COLO829 (cell line): Measurements from ENCODE around the gene COQ9.
A peak's percentile ranks its signal among the peaks of the same experiment; 100 is the strongest.
"Not testable (repeated sequence)": the region's sequence is repeated elsewhere in the genome, so short reads cannot be mapped to it uniquely, and the experiment has no call there.

Experiments
- DNase-seq: peaks from one replicate; pipeline ENCODE4 v3.0.0; 2012; ENCODE audit warnings: low spot score

COQ9 gene

DNA sequence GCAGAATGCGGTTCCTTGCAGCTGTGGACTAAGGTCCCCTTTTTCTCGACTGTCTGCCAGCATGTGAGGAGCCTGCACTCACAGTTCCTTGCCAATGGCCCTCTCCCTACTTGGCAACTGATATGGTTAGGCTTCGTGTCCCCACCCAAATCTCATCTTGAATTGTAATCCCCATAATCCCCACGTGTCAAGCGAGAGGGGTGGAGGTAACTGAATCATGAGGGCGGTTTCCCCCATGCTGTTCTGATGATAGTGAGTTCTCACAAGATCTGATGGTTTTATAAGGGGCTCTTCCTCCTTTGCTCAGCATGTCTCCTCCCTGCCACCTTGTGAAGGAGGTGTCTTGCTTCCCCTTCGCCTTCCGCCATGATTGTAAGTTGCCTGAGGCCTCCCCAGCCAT lies 20.0 kb upstream of the COQ9 start:
- DNase-seq = no peak

DNA sequence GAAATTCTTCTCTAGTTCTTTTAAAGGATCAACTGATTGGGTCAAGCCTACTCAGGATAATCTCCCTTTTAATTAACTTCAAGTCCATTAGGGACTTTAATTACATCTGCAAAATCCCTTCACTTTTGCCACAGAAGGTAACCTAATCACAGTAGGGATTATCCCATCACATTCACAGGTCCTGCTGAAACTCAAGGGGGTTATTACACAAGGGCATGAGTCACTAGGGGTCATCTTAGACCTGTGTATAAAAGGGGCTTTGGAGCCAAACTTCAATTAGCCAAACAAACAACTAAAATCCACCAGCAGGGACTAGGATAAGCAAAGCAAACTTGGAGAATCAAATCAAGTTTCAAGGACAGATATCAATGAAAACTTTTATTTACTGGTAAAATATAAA lies 19.5 kb upstream of the COQ9 start:
- DNase-seq = no peak

- no peak for DNase-seq
These were observed 16.3 kb upstream of the COQ9 start for GRCh38 chr16:57430955-57431354.

DNA sequence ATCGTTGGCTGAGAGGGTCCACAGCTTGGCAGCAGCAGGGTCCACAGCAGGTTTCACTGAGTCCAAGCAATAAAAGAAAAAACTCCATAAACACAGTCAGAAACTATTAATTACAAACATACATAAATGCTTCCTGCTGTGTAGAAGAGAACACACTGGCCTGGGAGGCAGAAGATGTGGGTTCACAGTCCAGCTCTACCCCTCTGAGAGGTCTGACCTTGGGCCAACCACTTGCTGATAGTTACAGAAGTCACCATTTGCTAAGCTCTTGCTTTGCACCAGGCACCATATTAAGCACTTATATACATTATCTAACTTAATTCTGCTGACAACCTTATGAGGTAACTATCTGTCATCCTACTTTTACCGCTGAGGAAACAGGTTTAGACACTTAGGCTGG lies 14.8 kb upstream of the COQ9 start:
- DNase-seq = no peak

GRCh38 chr16:57432989-57433388 lies 14.3 kb upstream of the COQ9 start:
- DNase-seq = no peak

GRCh38 chr16:57434003-57434402 lies 13.3 kb upstream of the COQ9 start:
- no peak for DNase-seq

- DNase-seq = no peak
These were observed 11.4 kb upstream of the COQ9 start for GRCh38 chr16:57435838-57436237.

GRCh38 chr16:57439947-57440346 lies 7.3 kb upstream of the COQ9 start:
- not testable (repeated sequence) for DNase-seq

DNA sequence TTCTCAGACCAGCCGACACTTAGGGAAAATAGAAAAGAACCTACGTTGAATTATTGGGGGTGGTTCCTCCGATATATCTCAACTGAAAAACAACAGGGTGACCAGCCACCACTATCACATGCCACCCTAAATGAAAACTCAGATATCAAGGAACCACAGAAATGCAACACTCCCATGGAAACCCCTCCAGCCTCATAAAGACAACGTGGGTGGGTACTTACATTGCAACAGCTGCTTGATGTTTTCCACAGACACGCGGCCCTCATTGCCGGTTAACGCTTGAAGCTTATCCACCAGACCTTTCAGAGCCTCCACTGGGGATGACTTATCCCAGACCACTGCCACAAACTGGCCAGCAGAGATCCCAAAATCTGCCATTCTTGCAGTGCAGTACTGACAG lies 6.7 kb upstream of the COQ9 start:
- not testable (repeated sequence) for DNase-seq

GRCh38 chr16:57444711-57445110 lies 2.6 kb upstream of the COQ9 start:
- no peak for DNase-seq

GRCh38 chr16:57445510-57445909 lies 1.8 kb upstream of the COQ9 start:
- no peak for DNase-seq

DNA sequence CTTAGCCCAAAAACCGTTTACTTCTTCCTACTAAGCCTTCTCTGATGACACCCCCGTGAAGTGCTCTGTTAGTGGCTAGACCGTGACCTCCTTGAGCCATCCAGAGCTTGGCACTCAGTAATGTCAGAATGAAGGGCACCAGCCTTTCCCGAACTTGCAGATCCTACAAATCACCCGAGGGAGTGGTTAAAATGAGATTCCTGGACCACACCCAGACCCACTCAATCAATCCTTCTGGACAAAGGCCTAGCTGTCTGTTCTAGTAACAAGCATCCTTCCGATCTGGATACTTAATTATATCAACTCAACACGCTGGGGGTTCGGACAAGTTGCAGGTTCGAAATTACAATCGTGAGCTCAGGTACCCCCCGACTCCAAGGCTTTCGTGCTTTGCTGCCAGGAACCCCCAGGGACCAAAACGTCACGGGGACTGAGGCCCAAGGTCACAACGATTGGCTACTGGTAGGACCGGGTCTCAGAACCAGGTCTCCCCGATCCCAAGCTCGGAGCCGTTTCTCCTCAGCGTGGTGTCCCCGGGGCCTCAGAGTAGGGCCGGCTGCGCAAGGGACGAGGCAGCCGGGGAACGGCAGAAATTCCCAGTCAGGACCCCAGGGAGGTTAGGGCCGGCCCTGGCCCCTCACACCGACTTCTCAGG lies 621 bp upstream of the COQ9 start:
- DNase-seq = peak; percentile 16

GRCh38 chr16:57452021-57452420 lies 4.7 kb downstream of the COQ9 start:
- DNase-seq = no peak

DNA sequence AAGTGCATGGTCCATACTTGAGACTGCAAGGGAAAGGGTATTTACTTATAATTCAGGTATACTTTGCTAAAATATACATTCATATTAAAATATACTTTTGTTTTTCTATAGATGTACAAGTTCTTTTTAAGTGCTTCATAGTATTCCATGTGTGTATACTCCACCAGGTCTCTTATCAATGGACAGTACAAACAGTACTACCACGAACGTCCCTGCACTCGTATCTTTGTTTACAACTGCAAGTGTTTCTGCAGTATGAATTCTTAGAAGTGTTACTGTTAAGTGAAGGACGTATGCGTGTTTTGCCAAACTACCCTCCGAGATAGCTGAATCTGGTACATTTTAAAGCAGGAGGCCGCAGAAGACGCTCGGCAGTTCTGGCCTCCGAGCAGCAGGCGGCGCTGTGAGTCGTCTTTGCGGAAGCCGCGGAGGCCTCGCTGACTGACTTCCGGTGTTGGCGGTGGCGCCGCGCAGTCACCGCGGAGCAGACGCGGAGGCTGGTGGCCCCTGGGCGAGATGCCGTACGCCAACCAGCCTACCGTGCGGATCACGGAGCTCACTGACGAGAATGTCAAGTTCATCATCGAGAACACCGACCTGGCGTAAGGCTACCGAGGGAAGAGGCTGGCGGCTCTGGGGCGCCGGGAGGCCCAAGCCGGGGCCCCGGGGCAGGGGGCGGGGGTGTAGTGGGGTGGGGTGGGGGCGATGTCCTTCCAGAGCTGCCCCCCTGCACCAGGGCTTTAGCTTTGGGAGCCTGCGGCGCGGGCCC lies 15.1 kb downstream of the COQ9 start, which contains the start of gene POLR2C:
POLR2C (plus strand) TSS at position 471 of the 769 bp plus-strand sequence; CDS start at position 517, 46 bp downstream.
- DNase-seq = peak; percentile 68

GRCh38 chr16:57462978-57463362 lies 15.7 kb downstream of the COQ9 start:
- no peak for DNase-seq

DNA sequence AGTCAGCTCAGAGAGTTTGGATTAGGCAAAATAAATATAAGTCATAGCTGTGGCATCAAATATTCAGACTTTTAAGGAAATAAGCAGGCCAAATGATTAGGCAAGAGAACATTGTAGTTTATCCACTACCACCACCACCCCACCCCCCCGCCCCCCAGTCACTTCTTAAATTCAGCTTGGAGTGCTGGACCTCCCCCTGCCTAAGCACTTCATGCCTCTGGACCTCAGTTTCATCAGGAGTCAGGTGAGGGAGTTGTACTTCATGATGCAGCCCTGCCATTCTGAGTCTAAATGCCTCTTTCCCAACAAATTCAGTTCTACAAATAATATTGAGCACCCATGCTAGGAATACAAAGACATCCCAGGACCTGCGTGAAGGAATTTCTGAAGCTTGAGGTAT lies 17.2 kb downstream of the COQ9 start:
- no peak for DNase-seq

- DNase-seq = no peak
These were observed 21.1 kb downstream of the COQ9 start for GRCh38 chr16:57468346-57468745.

- no peak for DNase-seq
These were observed 21.8 kb downstream of the COQ9 start for GRCh38 chr16:57469046-57469445.

- DNase-seq = no peak
These were observed 22.7 kb downstream of the COQ9 start for GRCh38 chr16:57469917-57470470.

GRCh38 chr16:57470711-57471110 lies 23.4 kb downstream of the COQ9 start:
- DNase-seq = no peak

GRCh38 chr16:57471209-57471608 lies 23.9 kb downstream of the COQ9 start:
- no peak for DNase-seq

DNA sequence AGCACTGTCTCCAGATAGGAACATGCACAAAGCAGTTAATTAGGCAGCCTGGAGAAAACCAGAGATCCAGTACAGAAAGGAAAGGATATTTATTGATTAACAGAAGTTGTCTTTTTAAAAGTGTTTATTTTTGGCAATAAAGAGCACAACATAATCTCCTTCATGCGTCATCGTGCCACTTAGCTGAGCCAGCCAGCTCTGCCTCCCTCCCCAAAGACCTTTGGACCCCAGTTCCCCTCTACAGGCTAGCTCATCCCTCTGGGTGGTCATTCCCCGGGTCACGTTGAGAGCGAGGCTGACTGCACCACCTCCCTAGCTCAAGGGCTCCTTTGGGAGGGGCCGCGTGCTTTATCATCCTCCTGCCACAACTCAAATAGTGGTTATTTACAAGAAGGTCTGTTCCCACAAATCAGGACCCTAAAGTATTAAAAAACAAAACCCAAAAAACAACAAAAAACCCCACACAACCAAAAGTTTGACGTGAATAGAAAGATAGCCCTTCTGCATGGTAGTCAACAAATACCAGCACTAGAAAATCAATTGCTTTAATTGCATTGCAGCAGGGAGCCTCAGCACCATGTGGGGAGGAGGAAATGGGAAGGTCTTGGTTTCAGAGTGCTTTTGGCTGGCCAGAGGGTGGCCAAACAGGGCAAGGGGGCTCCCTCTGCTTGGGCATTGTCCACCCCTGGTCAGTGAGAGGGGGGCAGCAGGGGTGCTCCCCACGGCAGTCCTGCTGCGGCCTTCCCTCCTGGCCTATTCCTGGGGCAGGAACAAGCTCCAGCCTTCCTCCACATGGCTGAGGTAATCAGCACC lies 24.8 kb downstream of the COQ9 start:
- no peak for DNase-seq

- no peak for DNase-seq
These were observed 25.4 kb downstream of the COQ9 start for GRCh38 chr16:57472665-57473060.
